GM10266 (cell line): ENCODE data around the gene MIGA1.

Experiments used
- DNase-seq: peaks from one replicate; pipeline ENCODE4 v3.0.0; 2012; ENCODE audit errors: extremely low spot score
- CTCF ChIP-seq: IDR thresholded peaks from 2 replicates; pipeline ENCODE4 v1.5.1; 2012; ENCODE audit warnings: mild to moderate bottlenecking, low read depth; ENCODE audit not compliant: control insufficient read depth, insufficient read depth; ENCODE audit errors: missing control alignments

MIGA1 gene

GRCh38 chr1:77832901-77833300 is 53.5 kb downstream of the MIGA1 start:
- DNase-seq, result no peak
- TF ChIP-seq CTCF, result no peak

GRCh38 chr1:77833521-77834100 is 54.2 kb downstream of the MIGA1 start:
- TF ChIP-seq CTCF, result no peak
- no peak for DNase-seq

GRCh38 chr1:77834771-77835334 is 55.4 kb downstream of the MIGA1 start:
- TF ChIP-seq CTCF, result no peak
- DNase-seq, result no peak

- no peak for TF ChIP-seq CTCF
- DNase-seq, result no peak
Measured at GRCh38 chr1:77841574-77841973, 62.1 kb downstream of the MIGA1 start.

GRCh38 chr1:77845951-77846350 is 66.5 kb downstream of the MIGA1 start:
- no peak for DNase-seq
- no peak for TF ChIP-seq CTCF

GRCh38 chr1:77846966-77847365 is 67.5 kb downstream of the MIGA1 start:
- TF ChIP-seq CTCF, result no peak
- no peak for DNase-seq

GRCh38 chr1:77847621-77848080 is 68.2 kb downstream of the MIGA1 start:
- no peak for TF ChIP-seq CTCF
- no peak for DNase-seq
